GM12878 (cell line): ENCODE data around the gene ALG5.

Experiments used
- GABPA ChIP-seq: IDR thresholded peaks from 2 replicates; pipeline ENCODE4 v1.6.1; 2014; ENCODE audit warnings: antibody characterized with exemption, low read depth, mild to moderate bottlenecking, inconsistent platforms
- LARP7 ChIP-seq: fragments of 450-650 bp; IDR thresholded peaks from 2 replicates; pipeline ENCODE4 v1.6.1; 2017; ENCODE audit warnings: mild to moderate bottlenecking
- MAX ChIP-seq: IDR thresholded peaks from 2 replicates; pipeline ENCODE4 v1.6.1; 2012; ENCODE audit warnings: low read depth, low read length, improper control_type of control experiment

GRCh38 chr13:36907266-36907665 is 91.9 kb downstream of the ALG5 start:
- TF ChIP-seq GABPA (no peak), LARP7 (no peak), MAX (no peak)
